D721Med (cell line): ENCODE measurements around the gene MID2.
A peak's percentile ranks its signal among the peaks of the same experiment; 100 is the strongest.

ENCODE experiments used
- DNase-seq: peaks from one replicate; pipeline ENCODE4 v3.0.0; 2011; ENCODE audit warnings: low spot score; ENCODE audit not compliant: insufficient read length
- FAIRE-seq: peaks from 2 replicates; lab custom pipeline; 2011; peaks lifted over from hg19 to GRCh38; lab: Jason Lieb, UNC
- CTCF ChIP-seq: IDR thresholded peaks from 2 replicates; pipeline ENCODE4 v1.5.1; 2012; ENCODE audit warnings: mild to moderate bottlenecking, control low read depth; ENCODE audit not compliant: insufficient read depth; ENCODE audit errors: missing control alignments

The MID2 gene

GRCh38 chrX:107861056-107861455 is 35.4 kb downstream of the MID2 start:
- DNase-seq (no peak), FAIRE-seq (no peak)
- no peak for TF ChIP-seq CTCF

GRCh38 chrX:107871136-107871535 is 45.5 kb downstream of the MID2 start:
- FAIRE-seq (no peak), DNase-seq (no peak)
- no peak for TF ChIP-seq CTCF

- DNase-seq = no peak
- FAIRE-seq = no peak
- no peak for TF ChIP-seq CTCF
Measured at GRCh38 chrX:107878106-107878505, 52.4 kb downstream of the MID2 start.

GRCh38 chrX:107880054-107880610 is 54.5 kb downstream of the MID2 start:
- FAIRE-seq = no peak
- TF ChIP-seq CTCF = no peak
- DNase-seq = no peak

- peak; percentile 77 for FAIRE-seq
- TF ChIP-seq CTCF = peak; percentile 50
- no peak for DNase-seq
Measured at GRCh38 chrX:107894038-107894437, 68.4 kb downstream of the MID2 start.

- FAIRE-seq (no peak), DNase-seq (no peak)
- no peak for TF ChIP-seq CTCF
Measured at GRCh38 chrX:107902721-107903120, 77.1 kb downstream of the MID2 start.

GRCh38 chrX:107905366-107905765 is 79.7 kb downstream of the MID2 start:
- DNase-seq (no peak), FAIRE-seq (no peak)
- no peak for TF ChIP-seq CTCF
